HG02981 (cell line): Measurements from ENCODE around the gene IQCH.

ENCODE experiments used
- ATAC-seq: cut with Tn5 transposase; IDR thresholded peaks from one replicate; pipeline ENCODE4 v1.9.1; 2021; ENCODE audit warnings: mild to moderate bottlenecking, moderate library complexity; ENCODE audit not compliant: unreplicated experiment

The IQCH gene

DNA sequence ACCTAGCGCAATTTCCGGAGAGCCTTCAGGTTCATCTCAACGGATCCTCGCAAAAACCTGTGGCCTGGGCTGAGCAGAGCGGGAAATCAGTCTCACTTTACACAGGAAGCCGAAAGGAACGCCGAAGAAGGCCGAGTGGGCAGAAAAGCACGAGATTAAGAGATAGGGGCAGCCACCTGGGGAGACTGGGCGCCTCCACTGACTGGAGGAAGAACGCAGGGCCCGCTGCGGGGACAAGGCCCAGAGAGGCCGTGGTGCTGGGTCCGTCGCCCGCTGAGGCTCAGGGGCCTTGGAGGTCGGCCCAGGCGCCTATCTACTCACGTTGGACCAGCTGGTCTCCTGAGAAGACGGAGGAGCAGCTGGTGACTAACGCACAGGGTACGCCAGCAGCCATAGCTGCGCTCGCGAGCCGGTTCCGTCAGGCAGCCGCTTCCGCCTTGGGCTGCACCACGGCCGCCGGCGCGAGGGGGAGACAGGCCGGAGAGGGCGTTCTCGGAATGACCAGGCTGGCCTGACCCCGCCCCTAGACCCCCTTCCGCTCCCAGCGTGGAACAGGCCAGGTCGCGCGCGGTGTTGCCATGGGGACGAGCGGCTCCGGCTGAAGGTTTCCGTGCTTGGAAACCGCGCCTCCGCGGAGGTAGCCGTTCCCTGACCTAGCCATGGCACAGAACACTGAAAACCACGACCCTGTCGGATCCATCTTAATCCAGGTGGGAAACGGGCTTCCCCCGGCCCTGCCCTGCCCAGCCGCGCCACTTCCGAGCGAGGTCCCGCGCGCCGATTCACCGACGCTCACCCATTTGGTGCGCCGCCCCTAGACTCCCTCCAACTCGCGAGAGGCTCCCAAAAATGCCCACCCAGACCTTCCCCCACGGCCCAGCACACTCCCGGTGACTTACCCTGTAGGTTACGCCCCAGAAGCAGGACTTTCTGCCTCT is at the start of gene IQCH, which contains the start of gene AAGAB:
IQCH (plus strand) TSS at position 549 of the 938 bp plus-strand sequence; CDS start at position 660, 111 bp downstream.
AAGAB (minus strand) TSS at position 424 of the 938 bp plus-strand sequence; CDS start at position 394, 30 bp downstream.
- ATAC-seq: peak; percentile 93

DNA sequence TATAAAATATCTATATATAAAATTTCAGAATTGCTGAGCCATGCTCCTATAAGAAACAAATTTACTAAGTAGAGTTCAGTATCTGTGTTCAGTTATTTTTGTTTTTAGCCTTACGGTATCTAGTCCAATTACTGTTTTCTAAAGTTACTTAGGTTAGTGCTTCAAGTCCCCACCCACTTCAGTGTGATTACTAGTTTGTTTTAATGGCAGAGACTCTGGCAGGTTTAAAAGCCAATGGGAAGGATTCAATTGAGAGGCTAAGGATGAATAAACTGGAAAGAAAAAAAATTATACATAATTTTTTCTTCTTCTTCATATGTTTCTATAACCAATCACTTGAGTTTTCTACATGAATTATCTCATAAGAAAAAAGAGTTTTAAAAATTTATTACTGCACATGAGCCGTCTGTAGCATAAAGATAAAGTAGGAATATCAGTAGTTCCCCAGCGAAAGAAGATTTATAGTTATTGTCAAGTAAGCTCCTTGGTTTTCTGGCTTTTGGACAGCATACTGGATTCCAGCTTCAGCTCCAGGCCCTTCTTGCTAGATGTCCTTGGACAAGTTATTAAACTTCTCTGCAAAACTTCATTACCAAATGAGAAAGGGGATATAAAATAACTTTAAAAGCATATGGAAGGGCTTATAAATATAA is 46.9 kb upstream of the IQCH start:
- no peak for ATAC-seq

DNA sequence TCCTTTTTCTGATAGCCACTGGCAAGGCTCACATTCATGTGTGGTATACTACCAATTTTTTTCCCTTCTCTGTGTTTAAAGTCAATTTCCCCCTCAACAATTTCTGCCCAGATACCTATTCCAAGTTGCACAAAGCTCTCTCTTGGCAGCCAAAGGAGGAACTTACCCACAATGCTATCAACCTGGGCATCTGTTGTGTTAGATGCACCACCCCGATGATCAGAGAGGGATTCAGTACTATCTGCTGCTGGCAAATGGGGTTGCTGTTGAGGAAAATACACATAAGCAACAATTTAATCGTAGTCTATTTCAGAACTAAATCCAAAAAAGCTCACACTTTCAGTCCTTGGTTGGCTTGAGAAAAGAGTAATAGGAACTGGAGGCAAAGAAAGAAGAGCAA is 46.2 kb upstream of the IQCH start:
- ATAC-seq: no peak

DNA sequence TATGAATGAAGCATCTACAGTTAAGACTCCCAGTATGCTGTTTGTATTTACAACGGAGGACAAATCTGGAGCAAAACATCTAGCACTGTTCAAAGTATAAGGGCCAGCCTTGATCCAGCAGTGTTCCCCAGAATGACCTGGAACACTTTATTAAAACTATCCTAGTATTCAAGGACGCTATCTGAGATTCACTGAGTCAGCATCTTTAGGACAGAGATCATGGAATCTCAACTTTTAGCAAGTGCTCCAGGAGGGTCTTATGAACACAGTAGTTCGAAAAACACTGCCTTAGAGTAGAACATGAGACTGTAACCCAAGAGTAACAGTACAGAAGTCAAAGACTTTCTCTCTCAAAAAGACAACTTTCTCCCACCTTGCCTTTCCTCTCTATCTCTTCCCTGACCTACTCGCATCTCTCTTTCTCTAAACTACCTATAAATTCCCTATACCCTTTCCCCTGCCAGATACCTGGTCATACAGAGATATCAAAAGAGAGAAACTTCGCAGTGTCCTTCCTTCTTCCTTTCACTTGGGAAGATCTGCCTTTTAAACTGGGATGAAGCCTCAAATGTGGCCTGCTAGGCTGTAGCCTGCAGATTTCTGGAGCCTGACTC is 43.9 kb upstream of the IQCH start:
- ATAC-seq: no peak

DNA sequence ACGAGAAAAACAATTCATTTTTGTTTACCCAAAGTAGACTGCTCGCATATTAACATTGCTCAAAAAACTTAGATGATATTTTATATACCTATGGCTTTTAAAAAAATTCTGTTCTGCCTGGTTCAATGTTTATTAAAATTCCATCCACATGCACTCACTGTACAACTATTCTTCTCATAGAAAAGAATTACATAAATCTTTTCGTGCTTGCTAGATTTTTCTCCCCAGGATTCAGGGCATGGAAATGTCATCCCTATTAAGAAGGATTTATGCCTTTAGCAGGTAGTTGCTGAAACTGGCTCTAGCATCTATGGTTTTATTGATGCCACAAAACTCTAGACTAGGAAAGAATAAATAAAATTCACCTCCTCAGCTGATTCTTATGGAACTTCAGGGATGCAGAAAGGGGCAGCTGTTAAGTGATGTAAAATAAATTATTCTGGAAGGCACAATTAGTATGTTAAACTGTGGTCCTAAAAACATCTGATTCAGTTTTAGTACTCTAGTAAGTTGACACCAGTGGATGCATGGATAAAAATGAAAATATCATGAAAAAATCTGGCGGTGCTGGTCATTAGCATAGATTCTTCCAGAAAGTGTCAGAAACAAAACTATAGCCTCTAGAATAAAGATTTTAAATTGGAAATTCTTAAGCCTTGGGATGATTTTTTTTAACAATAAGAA is 41.8 kb upstream of the IQCH start:
- no peak for ATAC-seq

DNA sequence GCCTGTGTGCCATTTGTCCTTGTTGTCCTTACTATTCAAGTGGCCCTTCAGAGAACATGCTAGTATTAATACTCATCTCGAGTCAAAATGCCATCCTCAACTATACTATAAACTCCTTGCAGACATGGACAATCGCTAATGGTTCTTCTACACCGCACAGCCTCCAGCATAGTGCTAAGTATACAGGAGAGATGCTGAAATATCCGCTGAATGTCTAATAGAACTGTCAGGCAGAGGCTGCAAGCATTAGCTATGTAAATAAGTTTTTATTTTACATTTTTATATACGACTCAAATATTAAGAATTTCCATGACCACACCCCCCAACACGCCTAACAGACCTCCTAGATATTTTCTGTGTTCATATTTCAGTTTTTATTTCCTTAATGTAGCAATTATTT is 39.5 kb upstream of the IQCH start:
- no peak for ATAC-seq

DNA sequence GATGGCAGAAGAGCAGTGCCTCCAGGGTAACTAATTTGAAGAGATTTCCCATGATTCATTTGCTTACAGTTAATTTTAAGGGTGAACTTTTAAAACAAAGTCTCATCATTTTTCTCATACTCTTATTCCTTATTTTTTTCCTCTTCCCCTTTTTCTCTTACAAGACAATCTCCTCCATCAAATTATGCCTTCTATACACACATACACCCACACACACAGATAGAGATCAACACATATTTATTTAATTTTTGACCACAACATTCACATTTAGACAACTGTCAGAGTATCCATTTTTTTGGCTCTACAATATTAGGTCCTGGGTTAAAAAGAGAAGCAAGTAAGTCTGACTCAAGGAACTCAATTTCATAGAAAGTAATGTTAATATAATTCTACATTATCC is 37.7 kb upstream of the IQCH start:
- no peak for ATAC-seq

DNA sequence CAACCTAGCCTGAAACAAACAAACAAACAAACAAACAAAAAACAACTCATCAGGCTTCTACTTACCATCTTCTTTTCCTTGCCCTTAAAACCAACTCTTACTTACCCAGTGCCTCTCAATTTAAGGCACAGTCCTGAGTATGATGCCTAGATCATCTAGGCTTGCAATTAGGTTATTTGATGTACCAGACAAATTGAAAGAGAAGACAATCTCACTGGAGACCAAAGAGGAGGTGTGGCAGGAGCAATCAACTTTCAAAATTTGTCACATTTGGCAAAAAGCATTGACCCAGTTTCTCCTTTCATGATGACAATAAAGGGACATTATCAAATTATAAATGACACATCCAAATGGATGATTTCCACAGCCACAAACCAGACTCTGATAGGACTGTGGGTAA is 36.2 kb upstream of the IQCH start:
- ATAC-seq: no peak

DNA sequence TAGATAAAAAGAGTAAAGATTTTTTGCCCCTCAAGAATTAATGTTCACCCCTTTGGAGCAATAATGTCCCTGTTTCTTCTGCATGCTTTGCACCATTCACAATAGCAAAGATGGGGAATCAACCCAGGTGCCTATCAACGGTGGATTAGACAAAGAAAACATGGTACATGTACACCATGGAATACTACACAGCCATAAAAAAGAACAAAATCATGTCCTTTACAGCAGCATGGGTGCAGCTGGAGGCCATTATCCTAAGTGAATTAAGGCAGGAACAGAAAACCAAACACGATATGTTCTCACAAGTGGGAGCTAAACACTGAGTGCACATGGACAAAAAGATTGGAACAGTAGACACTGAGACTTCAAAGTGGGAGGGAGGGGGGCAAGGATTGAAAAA is 35.3 kb upstream of the IQCH start:
- ATAC-seq: no peak

DNA sequence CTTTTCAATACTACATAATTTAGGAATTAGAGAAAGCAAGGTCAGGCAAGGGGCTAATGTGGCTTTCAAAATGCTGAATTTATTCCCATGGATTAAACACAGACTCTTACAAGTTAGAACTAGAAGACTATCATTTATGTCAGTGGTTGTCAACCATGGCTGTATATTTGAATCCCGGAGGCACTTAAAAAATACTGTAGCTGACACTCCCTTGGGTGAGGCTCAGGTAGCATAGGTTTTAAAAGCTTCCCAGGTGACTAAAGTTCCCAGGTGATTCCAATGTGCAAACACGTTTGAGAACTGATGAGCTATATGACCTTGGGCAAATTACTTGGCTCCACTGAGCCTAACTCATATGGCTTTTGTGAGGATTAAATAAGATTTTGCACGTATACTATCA is 29.7 kb upstream of the IQCH start:
- no peak for ATAC-seq

DNA sequence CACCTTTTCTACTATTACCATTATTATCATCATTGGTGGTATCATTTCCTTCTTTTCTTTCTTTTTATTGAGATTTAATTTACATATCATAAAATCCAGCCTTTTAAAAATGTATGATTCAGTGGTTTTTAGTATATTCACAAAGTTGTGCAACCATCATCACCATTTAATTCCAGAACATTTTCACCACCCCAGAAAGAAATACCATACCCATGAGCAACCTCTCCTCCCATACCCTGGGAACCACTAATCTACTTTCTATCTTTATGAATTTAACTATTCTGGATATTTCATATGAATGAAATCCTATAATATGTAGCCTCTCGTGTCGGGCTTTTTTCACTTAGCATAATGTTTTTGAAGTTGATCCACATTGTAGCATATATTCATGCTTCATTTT is 29.2 kb upstream of the IQCH start:
- no peak for ATAC-seq

DNA sequence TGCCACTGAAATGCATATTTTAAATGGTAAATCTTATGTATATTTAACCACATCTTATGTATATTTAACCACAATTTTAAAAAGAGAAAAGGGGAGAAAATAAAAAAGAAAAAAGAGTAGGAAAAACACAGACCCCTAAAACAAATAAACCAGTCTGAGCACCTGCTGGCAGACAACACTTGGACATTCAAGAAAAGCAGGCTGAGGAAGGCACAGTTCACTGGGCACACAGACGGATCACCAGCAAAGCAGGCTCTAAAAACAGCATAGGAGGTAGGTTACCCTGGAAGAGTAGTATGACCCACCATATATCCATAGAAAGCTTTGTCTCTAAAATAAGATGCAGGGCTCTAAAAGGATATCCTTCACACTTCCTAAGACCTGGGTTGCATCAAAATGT is 27.2 kb upstream of the IQCH start:
- ATAC-seq: no peak

DNA sequence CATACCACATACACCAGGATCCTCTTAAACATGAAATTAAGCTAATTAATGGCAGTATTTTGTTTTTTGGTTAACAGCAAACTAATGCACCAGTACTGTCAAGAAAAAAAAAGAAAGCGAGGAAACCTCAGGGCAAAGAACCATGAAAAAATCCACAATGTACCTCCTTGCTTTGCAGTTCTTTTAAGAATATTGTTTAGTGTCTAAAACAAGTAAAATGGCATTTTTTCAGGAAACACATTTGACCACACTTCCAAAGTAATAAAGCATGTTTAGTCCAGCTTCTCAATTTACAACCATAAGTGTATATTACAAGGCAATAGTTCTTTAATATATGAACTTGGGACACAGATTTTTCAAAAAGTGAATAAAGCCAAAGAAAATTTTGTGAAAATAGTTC is 26.7 kb upstream of the IQCH start:
- no peak for ATAC-seq

DNA sequence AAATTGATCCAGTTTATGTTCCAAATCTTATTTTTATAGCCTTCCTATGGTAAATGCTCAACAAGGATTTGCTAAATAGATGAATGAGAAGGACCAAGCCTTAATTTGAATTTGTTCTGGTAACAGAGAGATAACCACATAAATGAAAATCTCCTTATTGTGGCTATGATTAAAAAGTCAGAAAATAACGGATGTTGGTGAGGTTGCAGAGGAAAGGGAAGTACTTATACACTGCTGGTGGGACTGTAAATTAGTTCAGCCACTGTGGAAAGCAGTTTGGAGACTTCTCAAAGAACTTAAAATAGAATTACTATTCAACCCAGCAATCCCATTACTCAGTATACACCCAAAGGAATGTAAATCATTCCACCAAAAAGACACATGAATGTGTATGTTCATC is 26.3 kb upstream of the IQCH start:
- ATAC-seq: no peak

DNA sequence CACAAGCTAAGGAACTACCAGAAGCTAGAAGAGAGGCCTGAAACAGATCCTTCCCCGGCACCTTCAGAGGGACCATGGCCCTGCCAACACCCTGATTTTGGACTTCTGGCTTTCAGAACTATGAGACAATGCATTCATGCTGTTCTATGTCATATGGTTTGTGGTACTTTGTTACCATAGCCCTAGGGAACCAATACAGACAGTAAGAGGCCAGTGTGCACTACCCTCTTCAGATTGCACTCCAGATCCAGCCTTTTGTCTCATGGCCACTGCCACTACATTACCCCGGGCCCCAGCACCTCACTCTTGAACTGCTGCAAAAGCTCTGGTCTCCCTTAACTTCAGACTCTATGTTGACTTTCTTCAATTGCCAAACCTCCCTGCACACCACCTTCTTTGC is 24.1 kb upstream of the IQCH start:
- no peak for ATAC-seq

DNA sequence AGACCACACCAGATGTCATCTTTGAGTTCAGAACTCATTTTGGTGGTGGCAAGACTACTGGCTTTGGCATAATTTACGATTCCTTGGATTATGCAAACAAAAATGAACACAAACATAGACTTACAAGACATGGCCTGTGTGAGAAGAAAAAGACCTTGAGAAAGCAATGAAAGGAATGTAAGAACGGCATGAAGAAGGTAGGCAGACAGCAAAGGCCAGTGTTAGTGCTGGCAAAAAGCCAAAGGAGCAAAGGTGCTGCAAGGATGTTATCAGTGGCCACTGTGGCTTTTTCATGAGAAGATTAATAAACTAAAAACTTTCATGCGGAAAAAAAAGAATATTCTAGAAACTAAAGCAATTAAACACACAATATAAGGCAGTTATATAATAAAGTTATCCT is 22.0 kb upstream of the IQCH start:
- no peak for ATAC-seq

DNA sequence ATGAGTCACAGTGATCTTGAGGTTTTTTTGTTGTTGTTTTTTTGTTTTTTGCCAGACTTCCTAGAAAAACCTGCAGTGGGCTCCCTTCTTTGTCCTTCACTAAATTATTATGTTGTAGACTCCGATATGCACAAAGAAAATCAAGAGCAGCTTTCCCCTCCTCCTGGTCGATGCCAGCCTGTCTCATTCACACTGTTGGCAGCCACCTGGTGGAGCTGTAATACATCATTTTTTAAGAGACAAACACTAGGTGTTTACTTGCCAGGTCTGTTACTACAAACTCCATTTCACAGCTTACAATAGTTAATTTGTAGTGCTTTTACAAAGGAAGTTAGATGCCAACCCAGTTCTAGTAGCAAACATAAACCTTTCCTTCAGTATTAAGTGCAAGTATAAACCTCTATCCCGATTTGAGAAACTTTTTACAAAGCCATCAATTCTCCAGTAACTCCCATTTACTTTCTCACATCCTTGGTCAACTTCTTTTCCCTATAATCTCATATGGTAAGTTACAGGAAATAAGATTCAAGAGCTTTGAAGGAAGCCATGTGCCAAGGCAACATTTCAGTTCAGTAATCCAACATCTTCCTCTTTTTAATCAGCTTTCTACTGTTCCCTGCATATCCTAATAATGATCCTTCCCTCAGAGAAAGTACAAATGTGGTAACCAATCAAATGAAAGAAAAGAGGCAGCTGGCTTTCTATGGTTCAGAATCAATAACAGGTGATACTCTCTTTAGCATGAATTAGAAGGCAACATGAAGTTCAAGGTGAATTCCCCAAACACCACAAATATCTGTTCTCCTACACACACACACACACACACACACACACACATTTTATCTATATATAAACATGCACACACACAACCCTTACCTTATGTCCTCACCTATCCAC is 14.1 kb upstream of the IQCH start:
- no peak for ATAC-seq

DNA sequence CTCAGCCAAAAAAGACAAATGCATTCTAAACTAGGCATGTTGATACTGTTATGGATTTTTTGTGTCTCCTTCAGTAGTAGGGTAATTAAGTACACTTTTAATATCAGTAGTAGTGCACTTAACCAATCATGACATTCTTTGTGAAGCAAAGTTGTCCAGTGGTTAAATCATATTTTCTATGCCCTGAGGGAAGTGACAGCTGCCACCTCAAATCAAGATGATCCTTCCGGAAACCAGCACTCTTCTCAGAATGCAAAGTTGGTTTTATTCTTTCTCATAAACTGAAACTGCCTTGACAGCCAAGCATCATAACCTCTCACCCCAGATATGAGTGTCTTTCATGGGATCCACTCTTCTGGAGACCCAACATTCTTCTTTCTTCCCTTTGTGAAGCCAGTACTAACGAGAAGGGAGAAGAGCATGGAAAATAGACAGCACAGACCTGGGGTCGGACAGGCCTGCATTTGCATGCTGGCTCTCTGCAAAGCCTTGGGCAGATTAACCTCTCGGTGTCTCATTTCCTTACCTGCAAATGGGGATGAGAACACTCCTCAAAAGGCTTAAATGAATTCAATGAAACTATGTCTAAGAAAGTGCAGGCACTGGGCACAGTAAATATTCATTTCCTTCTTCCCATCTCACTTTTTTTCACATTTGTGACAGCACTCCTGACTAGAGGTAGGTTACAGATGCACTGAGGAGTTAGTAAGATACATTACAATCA is 13.3 kb upstream of the IQCH start:
- peak; percentile 77 for ATAC-seq

DNA sequence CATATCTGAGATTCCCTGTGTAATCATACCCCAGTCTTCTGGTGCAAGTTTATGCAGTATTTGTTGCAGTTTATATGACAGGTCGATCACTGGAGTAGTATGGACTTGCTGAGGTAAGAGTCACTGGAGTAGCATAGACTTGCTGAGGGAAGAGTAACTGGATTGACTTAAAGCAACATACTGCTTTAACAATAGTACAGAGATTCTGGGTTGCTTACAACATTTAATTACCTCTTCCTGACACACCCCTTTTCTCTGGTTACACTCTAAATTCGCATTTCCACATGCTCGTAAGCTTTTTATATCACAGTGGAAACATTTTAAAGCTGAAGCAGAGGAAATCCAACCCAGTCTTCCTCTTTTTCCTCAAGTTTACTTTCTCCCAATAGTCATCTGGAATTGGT is 11.9 kb upstream of the IQCH start:
- ATAC-seq: no peak
